Hepatocyte (in vitro differentiated cells): ENCODE measurements around the gene OSBPL5. TPM values are rescaled to one million over a fixed set of nuclear protein-coding genes. Genes with fewer than 3 reads are reported as not detected.

ENCODE experiments used
- DNase-seq: peaks from one replicate; pipeline ENCODE4 v3.0.0-alpha.2; 2016; ENCODE audit warnings: low spot score
- H2AFZ ChIP-seq: fragments of 200-600 bp; sonication (generic); 2 replicates; pipeline ENCODE4 v1.6.0; 2016; ENCODE audit warnings: antibody characterized with exemption, mild to moderate bottlenecking
- H3K27ac ChIP-seq: fragments of 200-600 bp; sonication (generic); 2 replicates; pipeline ENCODE4 v1.5.1; 2016; ENCODE audit warnings: mild to moderate bottlenecking
- H3K27me3 ChIP-seq: fragments of 200-600 bp; sonication (generic); 2 replicates; pipeline ENCODE4 v1.6.1; 2016
- H3K36me3 ChIP-seq: fragments of 200-600 bp; sonication (generic); replicated peaks from 2 replicates; pipeline ENCODE4 v1.5.1; 2016; ENCODE audit warnings: low read depth; ENCODE audit not compliant: insufficient read depth
- H3K4me1 ChIP-seq: fragments of 200-600 bp; sonication (generic); 2 replicates; pipeline ENCODE4 v1.5.1; 2016; ENCODE audit warnings: mild to moderate bottlenecking, moderate library complexity; ENCODE audit not compliant: insufficient read depth
- H3K4me2 ChIP-seq: fragments of 200-600 bp; sonication (generic); 2 replicates; pipeline ENCODE4 v1.6.0; 2016
- H3K4me3 ChIP-seq: fragments of 200-600 bp; sonication (generic); 2 replicates; pipeline ENCODE4 v1.5.1; 2016; ENCODE audit warnings: mild to moderate bottlenecking
- H3K79me2 ChIP-seq: fragments of 200-600 bp; sonication (generic); 2 replicates; pipeline ENCODE4 v1.6.0; 2017; ENCODE audit warnings: mild to moderate bottlenecking
- H3K9me2 ChIP-seq: fragments of 200-600 bp; sonication (generic); replicated peaks from 2 replicates; pipeline ENCODE4 v1.6.0; 2017; ENCODE audit warnings: mild to moderate bottlenecking; ENCODE audit not compliant: insufficient read depth
- H3K9me3 ChIP-seq: fragments of 200-600 bp; sonication (generic); 2 replicates; pipeline ENCODE4 v1.5.1; 2016; ENCODE audit warnings: low read depth, mild to moderate bottlenecking
- H4K20me1 ChIP-seq: fragments of 200-600 bp; sonication (generic); 2 replicates; pipeline ENCODE4 v1.6.0; 2016; ENCODE audit warnings: mild to moderate bottlenecking; ENCODE audit not compliant: insufficient read depth, poor library complexity, severe bottlenecking
- EZH2 ChIP-seq: fragments of 200-600 bp; sonication (generic); IDR thresholded peaks from 2 replicates; pipeline ENCODE4 v1.6.1; 2016; ENCODE audit warnings: antibody characterized with exemption, mild to moderate bottlenecking, borderline replicate concordance
- EZH2phosphoT487 ChIP-seq: fragments of 200-600 bp; sonication (generic); IDR thresholded peaks from one replicate; pipeline ENCODE4 v1.6.1; 2018; ENCODE audit warnings: antibody characterized with exemption, mild to moderate bottlenecking, low read depth, moderate library complexity; ENCODE audit not compliant: unreplicated experiment, severe bottlenecking
- WGBS: methylation state at CpG from one replicate; pipeline ENCODE4 v1.1.6; 2016; ENCODE audit warnings: low lambda C conversion rate; ENCODE audit errors: missing lambda C conversion rate; 5-methylcytosine and 5-hydroxymethylcytosine counted together
- polyA plus RNA-seq: library from polyadenylated mRNA; unstranded; fragments of >200 nt; fragmentation: Nextera tagmentation; extraction: Ambion mirVana; gene quantifications from 2 replicates; pipeline ENCODE4 v1.2.1, GENCODE V29; 2016
- total RNA-seq: library from RNA; depleted of rRNA; stranded (reverse); fragments of >200 nt; gene quantifications from 2 replicates; pipeline ENCODE4 v1.2.3, GENCODE V29; 2014
- TF ChIP-seq, protein P1 (sequence below): fragments of 200-600 bp; sonication (generic); IDR thresholded peaks from 2 replicates; pipeline ENCODE4 v1.5.1; 2016; ENCODE audit warnings: antibody characterized with exemption, mild to moderate bottlenecking; ENCODE audit not compliant: poor library complexity

OSBPL5 gene
- total and polyA plus RNA-seq, 2 experiments from 2014 or later: 9.0 to 12.5 TPM

DNA sequence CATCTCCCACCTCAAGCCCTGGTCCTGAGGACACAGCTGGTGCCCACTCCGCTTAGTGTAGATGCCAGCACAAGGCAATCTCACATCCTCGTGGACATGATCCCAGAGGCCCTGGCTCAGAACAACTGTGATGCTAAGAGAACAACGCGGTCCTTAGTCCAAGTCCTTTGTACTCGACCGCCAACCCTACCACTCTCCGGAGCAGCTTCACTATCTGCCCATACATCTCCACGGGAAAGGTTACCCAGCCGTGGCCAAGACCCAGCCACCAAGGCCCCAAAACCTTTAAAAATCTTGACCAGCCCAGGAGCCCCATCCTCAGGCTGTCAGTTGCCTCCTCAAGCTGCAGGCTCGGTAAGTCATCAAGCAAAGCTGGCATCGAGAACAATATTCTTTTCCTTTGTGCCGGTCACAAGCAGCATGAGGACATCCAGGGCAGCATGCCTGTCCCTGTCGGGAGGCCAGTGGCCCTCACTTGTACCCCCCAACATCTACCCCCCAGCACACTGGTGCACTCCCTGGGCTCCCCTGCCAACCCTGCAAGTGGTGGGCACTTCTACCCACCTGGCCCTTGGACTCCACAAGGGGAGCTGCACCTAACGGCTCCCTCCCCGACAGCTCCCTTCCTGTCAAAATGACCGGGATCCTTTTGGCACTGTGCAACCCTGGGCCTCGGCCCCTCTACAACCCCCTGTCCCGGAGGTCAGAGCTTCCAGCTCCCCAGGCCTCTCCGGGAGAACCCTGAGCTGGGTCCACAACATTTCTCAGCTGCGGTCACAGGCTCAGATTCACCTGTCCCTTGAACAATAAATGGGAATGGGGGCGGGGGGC, 2.5 kb downstream of the OSBPL5 start:
- Histone ChIP-seq H4K20me1 (peaks cover 13% of the 10 kb centered on the region), H3K79me2 (peaks cover 21% of the 10 kb centered on the region), H3K4me3 (no peak overlapping the region), H3K9me2 (no peaks in the 10 kb centered on the region), H3K4me2 (peak overlapping the region; percentile 94), H3K27ac (no peak overlapping the region), H3K4me1 (peaks cover 13% of the 10 kb centered on the region), H3K9me3 (no peaks in the 10 kb centered on the region), H2AFZ (no peak overlapping the region), H3K36me3 (no peaks in the 10 kb centered on the region), H3K27me3 (peaks cover 13% of the 10 kb centered on the region)
- TF ChIP-seq, protein P1, sequence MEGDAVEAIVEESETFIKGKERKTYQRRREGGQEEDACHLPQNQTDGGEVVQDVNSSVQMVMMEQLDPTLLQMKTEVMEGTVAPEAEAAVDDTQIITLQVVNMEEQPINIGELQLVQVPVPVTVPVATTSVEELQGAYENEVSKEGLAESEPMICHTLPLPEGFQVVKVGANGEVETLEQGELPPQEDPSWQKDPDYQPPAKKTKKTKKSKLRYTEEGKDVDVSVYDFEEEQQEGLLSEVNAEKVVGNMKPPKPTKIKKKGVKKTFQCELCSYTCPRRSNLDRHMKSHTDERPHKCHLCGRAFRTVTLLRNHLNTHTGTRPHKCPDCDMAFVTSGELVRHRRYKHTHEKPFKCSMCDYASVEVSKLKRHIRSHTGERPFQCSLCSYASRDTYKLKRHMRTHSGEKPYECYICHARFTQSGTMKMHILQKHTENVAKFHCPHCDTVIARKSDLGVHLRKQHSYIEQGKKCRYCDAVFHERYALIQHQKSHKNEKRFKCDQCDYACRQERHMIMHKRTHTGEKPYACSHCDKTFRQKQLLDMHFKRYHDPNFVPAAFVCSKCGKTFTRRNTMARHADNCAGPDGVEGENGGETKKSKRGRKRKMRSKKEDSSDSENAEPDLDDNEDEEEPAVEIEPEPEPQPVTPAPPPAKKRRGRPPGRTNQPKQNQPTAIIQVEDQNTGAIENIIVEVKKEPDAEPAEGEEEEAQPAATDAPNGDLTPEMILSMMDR: no peak
- no peak for TF ChIP-seq EZH2
- TF ChIP-seq EZH2phosphoT487: no peak
- DNase-seq: no peak
- 85% methylated on average over 21 of the region's 21 CpGs for WGBS

- DNase-seq: no peak
- no peaks in the 10 kb centered on the region for H3K9me2 ChIP-seq
- no peaks in the 10 kb centered on the region for H3K36me3 ChIP-seq
- H3K4me2 ChIP-seq: no peak overlapping the region
- H4K20me1 ChIP-seq: peaks cover 13% of the 10 kb centered on the region
- H3K4me3 ChIP-seq: no peak overlapping the region
- peaks cover 26% of the 10 kb centered on the region for H3K79me2 ChIP-seq
- no peak for TF ChIP-seq EZH2phosphoT487
- no peak for TF ChIP-seq EZH2
- TF ChIP-seq, protein P1: no peak
- peaks cover 13% of the 10 kb centered on the region for H3K4me1 ChIP-seq
- WGBS: 92% methylated on average over 6 of the region's 7 CpGs
- no peak overlapping the region for H2AFZ ChIP-seq
- peaks cover 9% of the 10 kb centered on the region for H3K27me3 ChIP-seq
- no peak overlapping the region for H3K27ac ChIP-seq
- no peaks in the 10 kb centered on the region for H3K9me3 ChIP-seq
Measured at GRCh38 chr11:3161720-3162409, 3.2 kb downstream of the OSBPL5 start.

DNA sequence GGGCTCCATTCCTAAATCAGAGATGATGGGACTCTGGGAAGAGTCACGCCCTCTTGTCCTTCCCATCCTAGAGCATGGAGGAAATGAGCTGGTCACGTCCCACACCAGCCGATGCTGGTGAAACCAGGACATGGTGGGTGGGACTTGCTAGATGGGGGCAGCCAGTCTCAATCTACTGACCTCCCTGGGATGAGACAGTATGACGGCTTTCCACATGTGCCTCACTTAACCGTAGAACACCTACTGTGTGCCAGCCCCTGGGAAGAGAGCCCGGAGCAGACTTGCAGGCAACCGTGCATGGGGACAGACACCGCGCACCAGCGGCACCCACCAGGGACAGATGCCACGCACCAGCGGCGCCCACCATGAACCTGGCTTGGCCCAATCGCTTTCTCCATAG, 3.8 kb downstream of the OSBPL5 start:
- no peak for DNase-seq
- Histone ChIP-seq H3K36me3 (no peaks in the 10 kb centered on the region), H3K9me2 (no peaks in the 10 kb centered on the region), H2AFZ (no peak overlapping the region), H3K4me2 (peak overlapping the region; percentile 85), H3K27me3 (peaks cover 9% of the 10 kb centered on the region), H4K20me1 (peaks cover 16% of the 10 kb centered on the region), H3K79me2 (peaks cover 32% of the 10 kb centered on the region), H3K9me3 (no peaks in the 10 kb centered on the region), H3K4me1 (peaks cover 17% of the 10 kb centered on the region), H3K4me3 (no peak overlapping the region), H3K27ac (no peak overlapping the region)
- 92% methylated on average over 14 of the region's 14 CpGs for WGBS
- TF ChIP-seq EZH2 (no peak), EZH2phosphoT487 (no peak)
- TF ChIP-seq, protein P1: no peak
